HEK293T (cell line): Measurements from ENCODE around the gene MAML2.

Experiments
- CTCF ChIA-PET: fragments of 350-600 bp; formaldehyde crosslinking; extraction: SDS; loops from one replicate; lab custom pipeline; 2021; ENCODE audit warnings: antibody characterized with exemption, inconsistent platforms; lab: Yijun Ruan, JAX
- POLR2A ChIA-PET: fragments of 350-600 bp; formaldehyde crosslinking; extraction: SDS; loops from one replicate; lab custom pipeline; 2020; ENCODE audit warnings: antibody characterized with exemption, inconsistent platforms; lab: Yijun Ruan, JAX
- DNase-seq: peaks from one replicate; pipeline ENCODE4 v3.0.0; 2012; ENCODE audit warnings: mixed read lengths; ENCODE audit errors: extremely low spot score
- BHLHE40 ChIP-seq: fragments of 450-650 bp; IDR thresholded peaks from 2 replicates; pipeline ENCODE4 v1.6.1; 2016; ENCODE audit warnings: mild to moderate bottlenecking, moderate library complexity, borderline replicate concordance
- CTBP1 ChIP-seq: fragments of 450-650 bp; IDR thresholded peaks from 2 replicates; pipeline ENCODE4 v1.6.1; 2016; ENCODE audit warnings: borderline replicate concordance
- ELF4 ChIP-seq: fragments of 450-650 bp; IDR thresholded peaks from 2 replicates; pipeline ENCODE4 v1.6.1; 2017; ENCODE audit warnings: antibody characterized with exemption
- FOXA1 ChIP-seq: fragments of 450-650 bp; IDR thresholded peaks from 2 replicates; pipeline ENCODE4 v1.6.1; 2016; ENCODE audit warnings: mild to moderate bottlenecking
- FOXK2 ChIP-seq: fragments of 450-650 bp; IDR thresholded peaks from 2 replicates; pipeline ENCODE4 v1.6.1; 2016; ENCODE audit warnings: mild to moderate bottlenecking
- FOXM1 ChIP-seq: fragments of 450-650 bp; IDR thresholded peaks from 2 replicates; pipeline ENCODE4 v1.6.1; 2017; ENCODE audit warnings: mild to moderate bottlenecking, borderline replicate concordance
- HDGF ChIP-seq: fragments of 450-650 bp; IDR thresholded peaks from 2 replicates; pipeline ENCODE4 v1.6.1; 2017; ENCODE audit warnings: antibody characterized with exemption, borderline replicate concordance
- L3MBTL2 ChIP-seq: fragments of 450-650 bp; conservative IDR thresholded peaks from 2 replicates; pipeline ENCODE4 v1.6.1; 2016; ENCODE audit warnings: mild to moderate bottlenecking
- LEF1 ChIP-seq: fragments of 450-650 bp; IDR thresholded peaks from 2 replicates; pipeline ENCODE4 v1.6.1; 2017; ENCODE audit warnings: mild to moderate bottlenecking, borderline replicate concordance
- NFRKB ChIP-seq: fragments of 450-650 bp; IDR thresholded peaks from 2 replicates; pipeline ENCODE4 v1.6.1; 2016; ENCODE audit warnings: mild to moderate bottlenecking, moderate library complexity
- PKNOX1 ChIP-seq: fragments of 450-650 bp; IDR thresholded peaks from 2 replicates; pipeline ENCODE4 v1.6.1; 2016
- SP1 ChIP-seq: fragments of 450-650 bp; IDR thresholded peaks from 2 replicates; pipeline ENCODE4 v1.6.1; 2017
- SUZ12 ChIP-seq: fragments of 450-650 bp; IDR thresholded peaks from 2 replicates; pipeline ENCODE4 v1.6.1; 2016; ENCODE audit warnings: mild to moderate bottlenecking
- ZNF384 ChIP-seq: fragments of 450-650 bp; IDR thresholded peaks from 2 replicates; pipeline ENCODE4 v1.6.1; 2016

Gene MAML2

DNA sequence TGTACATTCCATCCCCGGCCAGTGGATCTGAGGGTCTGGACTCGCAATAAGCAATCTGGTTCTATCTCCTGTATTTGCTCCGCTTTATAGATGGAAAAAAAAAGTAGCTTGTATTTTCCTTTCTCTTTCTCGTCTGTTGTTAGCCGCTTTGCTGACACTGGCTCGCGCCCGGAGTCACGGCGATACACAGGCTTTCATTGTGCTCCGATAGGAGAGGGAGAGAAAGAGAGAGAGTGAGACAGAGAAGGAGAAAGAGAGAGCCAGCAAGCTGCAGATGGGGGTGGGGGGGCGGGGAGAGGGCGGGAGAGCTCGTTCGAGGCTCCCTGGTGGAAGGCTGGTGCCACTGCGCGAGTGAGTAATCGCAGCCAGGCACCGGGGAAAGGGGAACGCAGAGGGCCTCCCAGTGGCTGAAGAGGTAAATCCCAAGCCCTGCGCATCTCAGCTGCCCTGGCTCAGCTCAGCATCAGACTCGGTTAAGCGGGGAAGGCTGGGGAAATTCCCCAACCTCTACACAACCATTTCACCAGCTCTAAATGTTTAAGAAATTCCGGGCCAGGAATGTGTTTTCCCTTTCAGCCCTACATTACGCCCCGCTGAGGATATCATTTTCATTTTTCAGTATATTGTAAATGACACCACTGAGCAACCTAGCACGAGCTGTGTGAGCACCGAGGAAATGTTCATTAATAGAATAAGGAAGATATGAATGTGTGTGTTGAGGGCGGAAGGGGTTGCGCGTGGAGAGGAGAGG is at the start of gene MAML2:
Gene MAML2 (minus strand): TSS at position 235 of the 751 bp plus-strand sequence. CDS start 1,300 bp downstream, outside the sequence.
- DNase-seq = peak; percentile 96
- POLR2A ChIA-PET = interaction anchor here (0.6 to 2.1 kb wide), 10 partner anchors 11 to 553 kb away, joined by 3 to 15 read pairs (median 4); partner anchors contain the start of genes CCDC82, FAM76B and JRKL

GRCh38 chr11:96391698-96392307 is 48.8 kb upstream of the MAML2 start:
- POLR2A ChIA-PET = no interaction called here
- no peak for TF ChIP-seq ZNF384
- CTCF ChIA-PET = no interaction called here
- no peak for DNase-seq

More for the DNA sequence above, at the start of gene MAML2:
- CTCF ChIA-PET = interaction anchor here (0.6 to 5.0 kb wide), 37 partner anchors 9 to 877 kb away, joined by 3 to 32 read pairs (median 4); partner anchors contain the start of genes CCDC82 and JRKL
- TF ChIP-seq FOXA1 = no peak
- TF ChIP-seq L3MBTL2 = 0 out of 2 replicates have a peak, but pooled peaks have one; percentile 4
- no peak for TF ChIP-seq HDGF

GRCh38 chr11:96390488-96390792 is 47.4 kb upstream of the MAML2 start:
- ChIA-PET CTCF (interaction anchor here (1.3 kb wide), 1 partner anchor 541 kb away, joined by 3 read pairs; no protein-coding TSS in a partner anchor), POLR2A (interaction anchor here (1.0 to 1.6 kb wide), 4 partner anchors 13 to 147 kb away, joined by 3 to 4 read pairs (median 3); no protein-coding TSS in a partner anchor)
- DNase-seq = peak; percentile 10
- TF ChIP-seq PKNOX1 = peak; percentile 50; the same call in 1 of the 2 replicates
- no peak for TF ChIP-seq CTBP1
- TF ChIP-seq L3MBTL2 = no peak

DNA sequence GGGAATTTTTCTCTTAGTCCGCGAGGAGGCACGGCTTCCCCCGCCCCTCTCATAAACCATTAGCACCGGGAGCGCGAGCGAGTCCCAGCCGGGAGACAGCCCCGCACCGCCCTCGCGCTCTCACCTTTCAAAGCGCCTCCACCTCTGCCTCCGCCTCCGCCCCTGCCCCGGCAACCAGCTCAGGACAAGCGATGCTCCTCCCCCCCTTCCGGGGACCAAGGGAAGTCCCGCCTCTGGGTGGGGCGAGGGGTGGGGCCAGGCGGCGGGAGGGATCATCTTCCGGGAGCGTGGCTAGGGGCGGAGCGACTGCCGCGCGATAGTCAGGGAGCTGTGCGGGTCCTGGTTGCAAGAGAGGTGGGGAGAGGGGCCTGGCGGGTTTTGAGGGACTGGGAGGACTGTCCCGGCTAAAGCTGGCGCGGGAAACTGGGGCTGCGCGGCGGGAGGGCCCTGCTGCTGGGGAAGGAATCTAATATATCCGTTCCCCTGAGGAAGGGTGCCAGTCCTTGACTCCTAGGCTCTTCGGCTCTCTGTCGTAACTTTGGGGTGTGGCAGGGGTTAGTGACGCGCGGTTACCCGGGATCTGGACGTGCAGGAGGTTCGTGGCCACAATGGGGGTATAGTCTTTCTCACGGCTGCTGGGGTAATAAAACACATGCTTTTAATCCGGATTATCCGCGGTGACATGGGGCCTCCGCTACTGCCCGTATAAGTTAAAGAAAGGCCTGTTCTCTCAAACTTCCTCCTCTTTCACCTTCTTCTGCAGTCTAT is 46.9 kb upstream of the MAML2 start, which contains the start of the genes CCDC82 and JRKL:
Gene CCDC82 (minus strand): TSS at position 193 of the 768 bp plus-strand sequence. CDS start 5,165 bp downstream, outside the sequence.
Gene JRKL (plus strand): TSS at position 294 of the 768 bp plus-strand sequence. CDS start 637 bp downstream, outside the sequence.
- CTCF ChIA-PET = interaction anchor here (1.2 to 1.3 kb wide), 2 partner anchors 47 to 541 kb away, joined by 3 to 4 read pairs; partner anchors contain the start of gene MAML2
- DNase-seq = peak; percentile 96
- TF ChIP-seq ZNF384 (no peak), HDGF (0 out of 2 replicates have a peak, but pooled peaks have one; percentile 89), L3MBTL2 (peak; percentile 73; the same call in 1 of the 2 replicates), ELF4 (0 out of 2 replicates have a peak, but pooled peaks have one; percentile 17)
- POLR2A ChIA-PET = interaction anchor here (0.5 to 2.2 kb wide), 14 partner anchors 13 to 1297 kb away, joined by 3 to 22 read pairs (median 4); partner anchors contain the start of genes CEP57, FAM76B and MAML2

- DNase-seq = peak; percentile 61
These were observed 46.1 kb upstream of the MAML2 start for GRCh38 chr11:96388891-96389719.

GRCh38 chr11:96385187-96385586 is 42.2 kb upstream of the MAML2 start:
- CTCF ChIA-PET = no interaction called here
- DNase-seq = no peak
- POLR2A ChIA-PET = no interaction called here
- no peak for TF ChIP-seq SP1

More at GRCh38 chr11:96388891-96389719, 46.1 kb upstream of the MAML2 start:
- no peak for TF ChIP-seq LEF1
- TF ChIP-seq PKNOX1 = peak; percentile 36
- ChIA-PET POLR2A (interaction anchor here (0.5 to 2.2 kb wide), 15 partner anchors 12 to 1296 kb away, joined by 3 to 22 read pairs (median 3); partner anchors contain the start of genes CEP57, FAM76B and MAML2), CTCF (interaction anchor here (1.0 to 1.3 kb wide), 3 partner anchors 46 to 540 kb away, joined by 3 to 4 read pairs (median 3); partner anchors contain the start of gene MAML2)

- no peak for DNase-seq
- POLR2A ChIA-PET = no interaction called here
- CTCF ChIA-PET = interaction anchor here (0.7 to 1.4 kb wide), 2 partner anchors 10 to 20 kb away, joined by 3 to 4 read pairs; no protein-coding TSS in a partner anchor
- no peak for TF ChIP-seq FOXA1
- no peak for TF ChIP-seq SUZ12
- no peak for TF ChIP-seq FOXK2
- no peak for TF ChIP-seq L3MBTL2
- TF ChIP-seq PKNOX1 = no peak
- no peak for TF ChIP-seq ZNF384
- TF ChIP-seq BHLHE40 = no peak
- TF ChIP-seq ELF4 = no peak
- no peak for TF ChIP-seq NFRKB
- no peak for TF ChIP-seq SP1
- TF ChIP-seq HDGF = no peak
- TF ChIP-seq FOXM1 = no peak
These were observed 41.2 kb upstream of the MAML2 start for GRCh38 chr11:96384156-96384555.
